Panc1 (cell line): ENCODE data around the gene AHR. TPM values are rescaled to one million over a fixed set of nuclear protein-coding genes. Genes with fewer than 3 reads are reported as not detected.

ENCODE experiments used
- ATAC-seq: fragments of 200-7000 bp; cut with Tn5 transposase; 2 replicates; pipeline ENCODE4 v1.9.1; 2020; ENCODE audit warnings: mild to moderate bottlenecking, moderate library complexity
- BruUV-seq: library from RNA; stranded (reverse); fragments of 400-500 nt; replicated peaks from 2 replicates; lab custom pipeline; 2021; lab: Mats Ljungman, UMichigan
- CTCF ChIA-PET: fragments of 300-600 bp; sonication (Branson Sonifier 250); formaldehyde crosslinking; loops from one replicate; lab custom pipeline; 2022; ENCODE audit warnings: antibody characterized with exemption; lab: Charles Lee
- POLR2A ChIA-PET: fragments of 300-600 bp; sonication (Branson Sonifier 250); formaldehyde crosslinking; loops from one replicate; lab custom pipeline; 2022; ENCODE audit warnings: antibody characterized with exemption; lab: Charles Lee
- DNase-seq: peaks from one replicate; pipeline ENCODE4 v3.0.0-alpha.2; 2010; ENCODE audit warnings: low read depth, low spot score
- H3K27ac ChIP-seq: 2 replicates; pipeline ENCODE4 v1.5.1; 2011; ENCODE audit warnings: mild to moderate bottlenecking, low read length, inconsistent platforms
- H3K27me3 ChIP-seq: fragments of 200-500 bp; sonication (Bioruptor generic); 2 replicates; pipeline ENCODE4 v1.6.0; 2014; ENCODE audit warnings: low read length, inconsistent platforms; ENCODE audit not compliant: control insufficient read depth, insufficient read depth
- H3K36me3 ChIP-seq: fragments of 200-500 bp; sonication (Bioruptor generic); 2 replicates; pipeline ENCODE4 v1.5.1; 2014; ENCODE audit warnings: inconsistent platforms, mild to moderate bottlenecking, low read length, moderate library complexity; ENCODE audit not compliant: control insufficient read depth, insufficient read depth
- H3K4me1 ChIP-seq: 2 replicates; pipeline ENCODE4 v1.5.1; 2011; ENCODE audit warnings: inconsistent platforms, mild to moderate bottlenecking, low read length, moderate library complexity; ENCODE audit not compliant: control insufficient read depth, insufficient read depth
- H3K4me3 ChIP-seq, 2 experiments: 2 replicates each; pipeline ENCODE4 v1.5.1; 2011 to 2012; ENCODE audit warnings: low read depth in 2 of 2, low read length in 2 of 2, mild to moderate bottlenecking in 2 of 2, inconsistent platforms in 1 of 2, moderate library complexity in 1 of 2
- H3K9me3 ChIP-seq: fragments of 200-500 bp; sonication (Bioruptor generic); 2 replicates; pipeline ENCODE4 v1.5.1; 2014; ENCODE audit warnings: low read depth, mild to moderate bottlenecking, inconsistent platforms, low read length, moderate library complexity; ENCODE audit not compliant: control insufficient read depth, insufficient read depth
- POLR2AphosphoS5 ChIP-seq: IDR thresholded peaks from 2 replicates; pipeline ENCODE4 v1.6.1; 2012; ENCODE audit warnings: mild to moderate bottlenecking, low read depth, low read length, moderate library complexity
- SIN3A ChIP-seq: IDR thresholded peaks from 2 replicates; pipeline ENCODE4 v1.6.1; 2012; ENCODE audit warnings: low read depth, mild to moderate bottlenecking, low read length, moderate library complexity, borderline replicate concordance; ENCODE audit not compliant: insufficient read depth
- TCF7L2 ChIP-seq: IDR thresholded peaks from 2 replicates; pipeline ENCODE4 v1.6.1; 2011; ENCODE audit warnings: mild to moderate bottlenecking, low read depth, low read length, inconsistent platforms
- in situ Hi-C: cut with HindIII; loops from 2 replicates; pipeline ENCODE4 v1.10.0; 2016; ENCODE audit warnings: low sequenced_read_pairs, low pct_unique_long_range_greater_than_20kb
- intact Hi-C: fragments of 100-400 bp; cut with micrococcal nuclease; formaldehyde crosslinking; loops from one replicate; pipeline ENCODE4 v1.10.0; 2022; ENCODE audit not compliant: unreplicated experiment
- total RNA-seq: library from RNA; stranded (reverse); gene quantifications from one replicate; pipeline ENCODE4 v1.2.1, GENCODE V29; 2021; ENCODE audit not compliant: unreplicated experiment
- TF ChIP-seq, protein P1 (sequence below): fragments of 450-650 bp; IDR thresholded peaks from 2 replicates; pipeline ENCODE4 v1.5.1; 2017; ENCODE audit warnings: mild to moderate bottlenecking
- TF ChIP-seq, protein P2 (sequence below), 2 experiments: IDR thresholded peaks; 2 replicates each; pipeline ENCODE4 v1.6.1; 2011 to 2012; ENCODE audit warnings: low read depth in 2 of 2, control low read depth in 1 of 2, low read length in 1 of 2, mild to moderate bottlenecking in 1 of 2, moderate library complexity in 1 of 2; ENCODE audit not compliant: insufficient read depth in 1 of 2

AHR gene
- total RNA-seq, 1 experiment from 2014 or later, result 36.6 TPM

DNA sequence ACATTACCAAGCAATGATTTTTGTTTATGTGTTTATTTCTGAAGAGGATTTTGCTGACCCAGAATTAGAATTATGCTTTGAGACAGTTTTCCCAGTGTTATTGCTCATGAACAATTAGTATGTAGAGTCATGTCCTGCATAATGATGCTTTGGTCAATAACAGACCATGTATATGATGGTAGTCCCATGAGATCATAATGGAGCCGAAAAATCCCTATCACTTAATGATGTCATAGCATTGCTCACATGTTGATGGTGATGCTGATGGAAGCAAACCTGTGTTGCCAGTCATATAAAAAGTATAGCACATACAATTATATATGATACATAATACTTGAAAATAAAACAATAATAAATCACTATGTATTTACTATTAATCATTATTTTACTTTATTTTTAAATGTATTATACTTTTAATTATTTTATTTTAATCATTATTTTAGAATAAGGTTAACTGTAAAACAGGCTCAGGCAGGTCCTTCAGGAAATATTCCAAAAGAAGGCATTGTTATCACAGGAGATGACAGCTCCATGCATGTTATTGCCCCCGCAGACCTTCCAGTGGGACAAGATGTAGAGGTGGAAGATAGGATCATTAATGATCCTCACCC lies 33.5 kb downstream of the AHR start:
- ATAC-seq (no peak), DNase-seq (no peak)
- TF ChIP-seq, protein P1, sequence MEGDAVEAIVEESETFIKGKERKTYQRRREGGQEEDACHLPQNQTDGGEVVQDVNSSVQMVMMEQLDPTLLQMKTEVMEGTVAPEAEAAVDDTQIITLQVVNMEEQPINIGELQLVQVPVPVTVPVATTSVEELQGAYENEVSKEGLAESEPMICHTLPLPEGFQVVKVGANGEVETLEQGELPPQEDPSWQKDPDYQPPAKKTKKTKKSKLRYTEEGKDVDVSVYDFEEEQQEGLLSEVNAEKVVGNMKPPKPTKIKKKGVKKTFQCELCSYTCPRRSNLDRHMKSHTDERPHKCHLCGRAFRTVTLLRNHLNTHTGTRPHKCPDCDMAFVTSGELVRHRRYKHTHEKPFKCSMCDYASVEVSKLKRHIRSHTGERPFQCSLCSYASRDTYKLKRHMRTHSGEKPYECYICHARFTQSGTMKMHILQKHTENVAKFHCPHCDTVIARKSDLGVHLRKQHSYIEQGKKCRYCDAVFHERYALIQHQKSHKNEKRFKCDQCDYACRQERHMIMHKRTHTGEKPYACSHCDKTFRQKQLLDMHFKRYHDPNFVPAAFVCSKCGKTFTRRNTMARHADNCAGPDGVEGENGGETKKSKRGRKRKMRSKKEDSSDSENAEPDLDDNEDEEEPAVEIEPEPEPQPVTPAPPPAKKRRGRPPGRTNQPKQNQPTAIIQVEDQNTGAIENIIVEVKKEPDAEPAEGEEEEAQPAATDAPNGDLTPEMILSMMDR, result no peak
- no peak for TF ChIP-seq TCF7L2
- no peak for TF ChIP-seq SIN3A
- TF ChIP-seq, protein P2, sequence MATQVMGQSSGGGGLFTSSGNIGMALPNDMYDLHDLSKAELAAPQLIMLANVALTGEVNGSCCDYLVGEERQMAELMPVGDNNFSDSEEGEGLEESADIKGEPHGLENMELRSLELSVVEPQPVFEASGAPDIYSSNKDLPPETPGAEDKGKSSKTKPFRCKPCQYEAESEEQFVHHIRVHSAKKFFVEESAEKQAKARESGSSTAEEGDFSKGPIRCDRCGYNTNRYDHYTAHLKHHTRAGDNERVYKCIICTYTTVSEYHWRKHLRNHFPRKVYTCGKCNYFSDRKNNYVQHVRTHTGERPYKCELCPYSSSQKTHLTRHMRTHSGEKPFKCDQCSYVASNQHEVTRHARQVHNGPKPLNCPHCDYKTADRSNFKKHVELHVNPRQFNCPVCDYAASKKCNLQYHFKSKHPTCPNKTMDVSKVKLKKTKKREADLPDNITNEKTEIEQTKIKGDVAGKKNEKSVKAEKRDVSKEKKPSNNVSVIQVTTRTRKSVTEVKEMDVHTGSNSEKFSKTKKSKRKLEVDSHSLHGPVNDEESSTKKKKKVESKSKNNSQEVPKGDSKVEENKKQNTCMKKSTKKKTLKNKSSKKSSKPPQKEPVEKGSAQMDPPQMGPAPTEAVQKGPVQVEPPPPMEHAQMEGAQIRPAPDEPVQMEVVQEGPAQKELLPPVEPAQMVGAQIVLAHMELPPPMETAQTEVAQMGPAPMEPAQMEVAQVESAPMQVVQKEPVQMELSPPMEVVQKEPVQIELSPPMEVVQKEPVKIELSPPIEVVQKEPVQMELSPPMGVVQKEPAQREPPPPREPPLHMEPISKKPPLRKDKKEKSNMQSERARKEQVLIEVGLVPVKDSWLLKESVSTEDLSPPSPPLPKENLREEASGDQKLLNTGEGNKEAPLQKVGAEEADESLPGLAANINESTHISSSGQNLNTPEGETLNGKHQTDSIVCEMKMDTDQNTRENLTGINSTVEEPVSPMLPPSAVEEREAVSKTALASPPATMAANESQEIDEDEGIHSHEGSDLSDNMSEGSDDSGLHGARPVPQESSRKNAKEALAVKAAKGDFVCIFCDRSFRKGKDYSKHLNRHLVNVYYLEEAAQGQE (IDR thresholded peaks at IDR 0.05; ENCODE audit: insufficient read depth in 1 of 2, low read depth in 2 of 2, low read length in 1 of 2), result no peak
- TF ChIP-seq POLR2AphosphoS5, result no peak
- in situ Hi-C loops (no loop called here), intact Hi-C loops (no loop called here)
- ChIA-PET CTCF (interaction anchor here (0.6 kb wide), 1 partner anchor 86 kb away, joined by 3 read pairs; no protein-coding TSS in a partner anchor), POLR2A (no interaction called here)
- Histone ChIP-seq H3K27me3 (no peaks in the 10 kb centered on the region), H3K4me3 (no peak overlapping the region), H3K27ac (no peak overlapping the region), H3K4me1 (no peaks in the 10 kb centered on the region), H3K9me3 (no peaks in the 10 kb centered on the region), H3K36me3 (peaks cover 28% of the 10 kb centered on the region)
- BruUV-seq, result no TSS peak

- no peak overlapping the region for H3K27ac ChIP-seq
Measured at GRCh38 chr7:17333221-17333620, 34.8 kb downstream of the AHR start.

More at GRCh38 chr7:17333221-17333620, 34.8 kb downstream of the AHR start:
- TF ChIP-seq TCF7L2, result no peak
- TF ChIP-seq SIN3A, result no peak
- TF ChIP-seq, protein P2 (IDR thresholded peaks at IDR 0.05; ENCODE audit: insufficient read depth in 1 of 2, low read depth in 2 of 2, low read length in 1 of 2), result no peak
- TF ChIP-seq, protein P1, result no peak
- no peak for TF ChIP-seq POLR2AphosphoS5
- H3K36me3 ChIP-seq, result peaks cover 28% of the 10 kb centered on the region
- no peaks in the 10 kb centered on the region for H3K9me3 ChIP-seq
- intact Hi-C loops, result no loop called here
- ChIA-PET POLR2A (no interaction called here), CTCF (no interaction called here)
- H3K4me3 ChIP-seq, result no peak overlapping the region
- H3K4me1 ChIP-seq, result no peaks in the 10 kb centered on the region
- ATAC-seq (no peak), DNase-seq (no peak)
- no peaks in the 10 kb centered on the region for H3K27me3 ChIP-seq
- no TSS peak for BruUV-seq
- in situ Hi-C loops, result no loop called here
